Prostate gland (tissue), 2 donors: Measurements from ENCODE around the gene ZNF835.

Experiments used
- POLR2A ChIP-seq: fragments of 450-650 bp; IDR thresholded peaks from one replicate; pipeline ENCODE4 v1.6.1; 2016; ENCODE audit warnings: antibody characterized with exemption, mild to moderate bottlenecking
- POLR2AphosphoS5 ChIP-seq: sonication (generic); formaldehyde crosslinking; IDR thresholded peaks from one replicate; pipeline ENCODE4 v1.6.1; 2017; ENCODE audit warnings: antibody characterized with exemption
- TF ChIP-seq, protein P1 (sequence below), 4 experiments: fragments of 200-600 bp in 2 of 4; fragments of 450-650 bp in 2 of 4; sonication (generic) in 2 of 4; IDR thresholded peaks; 1 replicate in 3 of 4; 2 replicates in 1 of 4; pipeline ENCODE4 v1.5.1; 2016 to 2019; ENCODE audit warnings: antibody characterized with exemption in 4 of 4, mild to moderate bottlenecking in 2 of 4, moderate library complexity in 2 of 4

GRCh38 chr19:56710437-56710836, 38.9 kb upstream of the ZNF835 start:
- TF ChIP-seq, protein P1, sequence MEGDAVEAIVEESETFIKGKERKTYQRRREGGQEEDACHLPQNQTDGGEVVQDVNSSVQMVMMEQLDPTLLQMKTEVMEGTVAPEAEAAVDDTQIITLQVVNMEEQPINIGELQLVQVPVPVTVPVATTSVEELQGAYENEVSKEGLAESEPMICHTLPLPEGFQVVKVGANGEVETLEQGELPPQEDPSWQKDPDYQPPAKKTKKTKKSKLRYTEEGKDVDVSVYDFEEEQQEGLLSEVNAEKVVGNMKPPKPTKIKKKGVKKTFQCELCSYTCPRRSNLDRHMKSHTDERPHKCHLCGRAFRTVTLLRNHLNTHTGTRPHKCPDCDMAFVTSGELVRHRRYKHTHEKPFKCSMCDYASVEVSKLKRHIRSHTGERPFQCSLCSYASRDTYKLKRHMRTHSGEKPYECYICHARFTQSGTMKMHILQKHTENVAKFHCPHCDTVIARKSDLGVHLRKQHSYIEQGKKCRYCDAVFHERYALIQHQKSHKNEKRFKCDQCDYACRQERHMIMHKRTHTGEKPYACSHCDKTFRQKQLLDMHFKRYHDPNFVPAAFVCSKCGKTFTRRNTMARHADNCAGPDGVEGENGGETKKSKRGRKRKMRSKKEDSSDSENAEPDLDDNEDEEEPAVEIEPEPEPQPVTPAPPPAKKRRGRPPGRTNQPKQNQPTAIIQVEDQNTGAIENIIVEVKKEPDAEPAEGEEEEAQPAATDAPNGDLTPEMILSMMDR (IDR thresholded peaks at IDR 0.05): no peak
- TF ChIP-seq POLR2A (no peak), POLR2AphosphoS5 (no peak)
